ENCODE results near the gene EIF2D. TPM values are rescaled to one million over a fixed set of nuclear protein-coding genes. Genes with fewer than 3 reads are reported as not detected.
A peak's percentile ranks its signal among the peaks of the same experiment; 100 is the strongest.

The EIF2D gene
- total RNA-seq, 1 donor from 2014 or later = 26.7 TPM

DNA sequence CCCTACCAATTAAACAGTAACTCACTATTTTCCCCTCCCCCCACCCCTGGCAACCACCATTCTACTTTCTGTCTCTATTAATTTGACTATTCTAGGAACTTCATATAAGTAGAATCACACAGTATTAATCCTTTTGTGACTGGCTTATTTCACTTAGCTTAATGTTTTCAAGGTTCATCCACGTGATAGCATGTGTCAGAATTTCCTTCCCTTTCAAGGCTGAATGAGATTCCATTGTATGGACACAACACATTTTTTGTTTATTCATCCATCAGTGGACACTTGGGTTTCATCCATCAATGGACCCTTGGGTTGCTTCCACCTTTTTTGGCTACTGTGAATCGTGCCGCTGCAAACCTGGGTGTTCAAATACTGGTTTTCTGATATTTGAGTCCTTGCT, 41.7 kb downstream of the EIF2D start:
- no peak for DNase-seq (ENCODE audit: low spot score)

GRCh38 chr1:206569556-206569955, 42.7 kb downstream of the EIF2D start:
- no peak for DNase-seq (ENCODE audit: low spot score)

- no peak for DNase-seq (ENCODE audit: low spot score)
These were observed 43.4 kb downstream of the EIF2D start for GRCh38 chr1:206568779-206569352.

- DNase-seq (ENCODE audit: low spot score) = no peak
These were observed 44.0 kb downstream of the EIF2D start for GRCh38 chr1:206568256-206568655.

GRCh38 chr1:206566999-206567398, 45.3 kb downstream of the EIF2D start:
- DNase-seq (ENCODE audit: low spot score) = no peak

DNA sequence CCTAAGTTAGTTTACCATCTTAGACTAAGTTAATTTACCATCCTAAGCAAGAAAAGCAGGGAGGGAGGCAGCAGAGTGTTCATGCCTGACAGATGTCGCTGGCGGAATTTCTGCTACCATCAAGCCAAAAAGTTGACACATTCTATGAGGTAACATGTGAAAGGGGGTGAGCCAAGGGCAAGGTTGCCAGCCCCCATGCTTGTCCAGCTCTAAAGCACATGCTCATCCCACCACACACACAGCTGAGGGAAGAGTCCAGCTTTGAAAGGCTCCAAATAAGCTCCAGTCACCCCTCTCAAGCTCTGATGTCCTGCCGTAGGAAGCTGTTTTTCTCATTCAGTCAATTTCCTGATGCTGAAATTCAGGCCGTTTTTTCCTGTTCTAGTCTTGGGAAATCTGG, 46.3 kb downstream of the EIF2D start:
- no peak for DNase-seq (ENCODE audit: low spot score)

DNA sequence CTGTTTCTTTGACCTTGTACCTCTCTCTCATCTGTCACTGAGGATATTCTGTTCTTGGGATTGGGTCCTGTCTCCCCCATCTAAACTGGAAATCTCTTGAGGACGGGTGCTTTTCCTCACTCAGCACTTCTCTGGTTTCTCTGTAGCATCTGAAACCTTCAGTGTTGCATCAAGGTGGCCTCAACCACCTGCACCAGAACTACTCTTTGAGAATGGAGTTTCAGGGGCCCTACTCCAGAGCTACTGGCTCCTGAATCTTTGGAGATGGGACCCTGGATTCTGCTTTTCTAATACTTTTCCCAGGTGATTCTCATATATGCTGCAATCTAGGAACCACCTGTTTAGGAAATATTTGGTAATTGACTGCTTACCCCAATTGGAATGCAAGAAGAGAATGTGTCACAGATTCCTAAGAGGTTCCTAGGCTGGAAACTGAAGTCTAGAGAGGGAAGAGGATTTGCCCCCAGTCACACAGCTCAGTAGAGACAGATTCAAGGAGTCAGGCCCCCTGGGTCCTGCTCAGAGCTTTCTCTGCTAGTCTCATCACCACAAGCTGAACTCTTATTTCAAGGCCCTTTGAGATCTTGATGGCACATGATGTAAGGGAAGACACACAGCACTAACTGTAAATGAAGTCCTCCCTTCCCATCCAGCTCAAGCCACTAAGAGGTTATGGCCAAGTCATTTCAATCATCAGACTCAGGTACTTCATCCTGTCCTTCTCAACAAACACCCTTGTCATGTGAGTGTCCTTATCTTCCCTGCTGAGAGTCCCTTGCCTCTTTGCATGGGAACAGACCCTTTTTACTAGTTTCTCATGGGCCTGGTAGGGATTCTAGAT, 48.7 kb downstream of the EIF2D start:
- DNase-seq (ENCODE audit: low spot score) = no peak

DNA sequence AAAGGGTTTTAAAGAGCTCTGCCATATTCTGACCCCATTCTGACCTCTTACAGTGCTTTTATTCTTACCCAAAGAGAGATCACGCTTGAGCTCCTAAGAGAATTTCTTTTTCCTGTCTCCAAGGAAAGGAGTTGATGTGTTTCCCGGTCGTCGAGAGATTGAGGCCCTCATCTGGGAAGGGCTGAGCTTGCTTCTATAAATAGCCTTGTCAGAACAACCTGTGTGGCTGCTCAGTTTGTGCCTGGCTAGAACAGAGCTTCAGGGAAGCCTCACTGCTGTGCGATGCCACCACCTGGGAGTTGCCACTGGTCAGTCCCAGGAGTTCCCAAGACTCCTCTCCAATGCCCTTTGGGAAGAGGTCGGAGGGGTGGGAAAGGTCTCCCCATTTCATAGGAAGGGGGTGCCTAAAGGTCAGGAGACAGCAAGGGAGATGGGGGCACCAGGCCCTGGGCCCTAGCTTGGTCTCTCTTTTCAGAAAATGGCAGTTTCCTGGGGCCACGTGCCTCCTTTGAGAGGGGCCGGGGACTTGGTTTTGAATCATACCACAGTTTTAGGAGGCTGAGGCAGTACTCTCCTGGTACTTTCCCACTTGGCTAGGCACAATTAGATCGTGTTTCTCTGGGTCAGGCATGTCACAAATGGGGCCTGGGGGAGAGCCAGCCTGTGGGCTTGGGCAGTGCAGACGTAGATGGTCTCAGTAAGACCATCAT, 52.1 kb downstream of the EIF2D start:
- DNase-seq (ENCODE audit: low spot score) = peak; percentile 65

GRCh38 chr1:206559672-206559995, 52.6 kb downstream of the EIF2D start:
- no peak for DNase-seq (ENCODE audit: low spot score)

DNA sequence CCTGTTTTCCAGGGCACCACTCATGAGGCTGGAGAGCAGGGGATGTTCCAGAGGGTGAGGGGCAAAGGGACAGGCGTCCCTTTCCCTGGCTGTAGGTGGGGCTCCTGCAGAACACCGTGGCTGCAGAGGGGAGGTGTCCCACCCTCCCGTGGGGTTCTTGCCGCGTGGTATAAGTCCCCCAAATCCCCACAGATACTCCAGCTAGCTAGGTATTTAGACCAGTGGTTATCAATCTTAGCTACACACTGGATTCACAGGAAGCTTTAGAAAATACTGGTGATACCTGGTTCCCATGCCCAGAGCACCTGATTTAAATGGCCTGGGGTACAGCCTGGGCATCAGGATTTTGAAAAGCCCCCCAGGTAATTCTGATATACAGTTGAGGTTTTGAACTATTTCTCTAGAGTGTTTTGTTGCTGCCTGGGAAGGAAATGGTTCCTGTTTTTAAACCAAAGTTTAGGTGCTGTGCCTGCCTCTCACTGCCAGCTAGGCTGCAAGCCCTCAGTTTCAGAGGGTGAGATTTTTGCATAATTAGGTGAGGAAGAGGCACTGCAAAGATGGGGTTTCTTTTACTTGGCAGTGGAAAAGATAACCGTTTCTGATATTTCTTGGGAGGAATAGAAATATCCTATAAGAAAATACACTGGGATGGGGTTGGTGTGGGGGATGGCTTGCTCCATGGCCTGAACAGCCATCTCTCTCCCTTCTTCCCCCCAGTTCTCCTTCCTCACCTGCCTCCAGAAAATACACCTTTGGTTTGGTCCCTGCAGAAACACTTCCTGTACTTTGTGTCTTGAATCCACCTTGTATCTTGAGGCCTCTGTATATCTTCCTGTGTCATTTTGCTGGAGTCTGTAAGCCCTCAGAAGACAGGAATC, 53.2 kb downstream of the EIF2D start:
- no peak for DNase-seq (ENCODE audit: low spot score)

- no peak for DNase-seq (ENCODE audit: low spot score)
These were observed 54.4 kb downstream of the EIF2D start for GRCh38 chr1:206557636-206558473.

DNA sequence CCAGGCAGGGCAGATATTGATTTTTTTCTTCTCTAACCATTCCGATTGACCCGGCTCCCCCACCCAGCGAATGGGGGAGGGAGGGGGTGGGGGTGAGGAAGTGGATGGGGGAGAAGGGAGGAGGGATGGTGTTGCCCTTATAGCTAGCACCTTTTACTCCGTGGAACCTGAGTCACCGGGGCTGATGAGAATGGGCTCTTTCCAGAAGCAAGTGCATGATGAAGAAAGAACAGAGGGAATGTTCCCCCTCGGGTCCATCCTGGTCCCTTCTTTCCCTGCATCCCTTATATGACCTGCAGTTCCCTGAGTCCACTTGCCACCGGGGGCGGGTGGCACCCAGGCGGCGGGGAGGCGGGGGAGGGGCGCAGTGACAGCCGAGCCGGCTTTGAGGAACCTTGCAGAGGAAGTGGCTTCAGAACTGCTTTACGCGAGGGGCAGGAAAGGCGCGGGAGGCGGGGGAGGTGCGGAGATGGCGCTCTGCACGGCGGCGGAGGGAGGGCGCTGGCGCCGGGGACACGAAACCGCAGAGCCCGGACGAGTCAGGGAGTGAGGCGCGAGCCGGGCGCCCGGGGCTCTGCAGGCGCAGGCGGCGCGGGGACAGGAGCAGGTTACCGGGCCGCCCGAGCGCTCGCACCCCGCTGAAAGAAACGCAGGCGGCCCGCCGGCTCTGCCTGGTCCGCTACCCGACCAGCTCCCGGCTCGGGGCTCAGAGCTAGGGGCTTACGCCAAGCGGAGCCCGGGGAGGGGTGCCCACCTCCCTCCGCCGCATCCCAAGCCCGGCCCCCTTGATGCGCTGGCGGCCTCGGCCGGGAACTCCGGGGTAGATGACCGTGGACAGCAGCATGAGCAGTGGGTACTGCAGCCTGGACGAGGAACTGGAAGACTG, 55.3 kb downstream of the EIF2D start:
- DNase-seq (ENCODE audit: low spot score) = peak; percentile 60

DNA sequence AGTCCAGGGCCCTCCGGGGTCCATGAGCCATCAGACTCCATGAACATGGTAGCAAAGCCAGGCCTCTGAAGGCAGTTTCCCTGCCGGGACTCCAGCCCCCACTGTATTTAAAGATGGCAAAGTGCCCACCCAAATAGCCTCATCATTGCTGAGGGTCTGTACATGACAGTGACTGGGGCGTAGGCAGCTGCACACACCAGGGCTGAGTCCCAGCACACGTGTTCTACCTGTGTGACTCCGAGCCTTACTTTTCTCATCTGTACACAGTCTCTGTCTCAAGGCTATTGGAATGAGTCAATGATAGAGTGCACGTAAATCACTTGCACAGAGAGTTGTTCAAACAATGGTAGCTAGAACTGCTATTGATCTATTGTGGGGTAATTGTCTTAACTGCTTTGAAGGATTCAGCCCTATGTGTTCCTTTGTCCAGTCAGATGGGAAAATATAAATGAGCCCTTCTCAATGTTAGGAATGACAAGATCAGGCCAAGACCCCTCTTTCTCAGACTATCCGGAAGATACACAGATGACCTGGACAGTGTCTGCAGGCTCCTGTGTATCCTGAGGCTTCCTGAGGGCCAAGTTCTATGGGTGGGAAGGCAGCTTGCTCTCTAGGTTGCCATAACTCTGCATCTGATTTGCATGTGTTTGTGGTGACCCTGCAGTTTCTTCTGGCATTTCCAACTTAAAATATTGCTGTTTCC, 56.1 kb downstream of the EIF2D start:
- no peak for DNase-seq (ENCODE audit: low spot score)

- DNase-seq (ENCODE audit: low spot score) = no peak
These were observed 56.8 kb downstream of the EIF2D start for GRCh38 chr1:206555473-206555935.

- peak; percentile 37 for DNase-seq (ENCODE audit: low spot score)
These were observed 57.4 kb downstream of the EIF2D start for GRCh38 chr1:206554701-206555472.

GRCh38 chr1:206554211-206554610, 58.1 kb downstream of the EIF2D start:
- peak; percentile 84 for DNase-seq (ENCODE audit: low spot score)

DNA sequence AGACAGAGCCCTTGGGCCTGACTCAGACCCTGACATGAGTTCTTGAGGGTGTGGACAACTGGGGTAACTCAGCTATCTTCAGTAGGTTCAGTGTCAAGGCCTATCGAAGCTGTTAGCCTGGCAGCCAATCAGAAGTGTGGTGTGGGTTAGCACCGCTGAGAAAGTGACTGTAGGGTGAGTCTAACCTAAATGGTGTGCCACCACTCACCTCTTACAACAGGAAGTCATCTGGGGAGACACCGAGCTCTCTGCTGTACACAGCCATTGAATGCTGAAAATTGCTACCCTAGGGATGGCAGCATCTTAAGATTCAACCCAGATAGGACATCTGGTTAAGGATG, 60.3 kb downstream of the EIF2D start:
- no peak for DNase-seq (ENCODE audit: low spot score)

- DNase-seq (ENCODE audit: low spot score) = no peak
These were observed 60.8 kb downstream of the EIF2D start for GRCh38 chr1:206551296-206551985.
